H1 (cell line): ENCODE data around the gene CACNB2. TPM values are rescaled to one million over a fixed set of nuclear protein-coding genes. Genes with fewer than 3 reads are reported as not detected.

Experiments
- CTCF ChIA-PET: fragments of 300-600 bp; sonication (Branson Sonifier 250); formaldehyde crosslinking; loops from one replicate; lab custom pipeline; 2021; ENCODE audit not compliant: partially characterized antibody; lab: Charles Lee
- POLR2A ChIA-PET: fragments of 300-600 bp; sonication (Branson Sonifier 250); formaldehyde crosslinking; loops from one replicate; lab custom pipeline; 2021; ENCODE audit warnings: inconsistent platforms; ENCODE audit not compliant: partially characterized antibody; lab: Charles Lee
- DNase-seq, 2 experiments: peaks; one replicate each; pipeline versions ENCODE4 v3.0.0 to v3.0.0-alpha.2; 2010 to 2022; ENCODE audit warnings: low spot score in 2 of 2, low read depth in 1 of 2, mixed read lengths in 1 of 2
- FAIRE-seq: peaks from 2 replicates; lab custom pipeline; 2011; peaks lifted over from hg19 to GRCh38; lab: Jason Lieb, UNC
- H2AFZ ChIP-seq: 2 replicates; pipeline ENCODE4 v1.8.1; 2012; ENCODE audit warnings: low read length, inconsistent platforms
- H2AK5ac ChIP-seq: 2 replicates; pipeline ENCODE4 v1.6.1; 2013; ENCODE audit warnings: low read depth, low read length
- H2BK120ac ChIP-seq: replicated peaks from 2 replicates; pipeline ENCODE3; 2013; ENCODE audit warnings: low read depth, low read length, inconsistent platforms
- H2BK12ac ChIP-seq: 2 replicates; pipeline ENCODE4 v1.6.1; 2013; ENCODE audit warnings: low read depth, low read length
- H2BK15ac ChIP-seq: 2 replicates; pipeline ENCODE4 v1.6.1; 2013; ENCODE audit warnings: low read length
- H2BK20ac ChIP-seq: 2 replicates; pipeline ENCODE4 v1.6.1; 2013; ENCODE audit warnings: low read length
- H2BK5ac ChIP-seq: 2 replicates; pipeline ENCODE4 v1.6.1; 2013; ENCODE audit warnings: low read depth, low read length
- H3K14ac ChIP-seq: 2 replicates; pipeline ENCODE4 v1.6.1; 2013; ENCODE audit warnings: inconsistent platforms; ENCODE audit not compliant: insufficient read length
- H3K18ac ChIP-seq: 2 replicates; pipeline ENCODE4 v1.6.1; 2013; ENCODE audit warnings: low read length; ENCODE audit errors: extremely low read depth
- H3K23ac ChIP-seq: 2 replicates; pipeline ENCODE4 v1.6.1; 2013; ENCODE audit warnings: inconsistent platforms; ENCODE audit not compliant: insufficient read length
- H3K23me2 ChIP-seq: 2 replicates; pipeline ENCODE4 v1.6.1; 2013; ENCODE audit warnings: low read depth, low read length
- H3K27ac ChIP-seq: 2 replicates; pipeline ENCODE4 v1.6.1; 2011; ENCODE audit warnings: low read depth, low read length, inconsistent platforms
- H3K27me3 ChIP-seq, 4 experiments: replicated peaks in 1 of 4; 1 replicate in 1 of 4; 2 replicates in 3 of 4; pipeline versions ENCODE4 v1.6.1 to v1.8.1; 2011 to 2013; ENCODE audit warnings: low read length in 3 of 4, mild to moderate bottlenecking in 3 of 4, inconsistent platforms in 2 of 4, mixed read lengths in 2 of 4, moderate library complexity in 1 of 4; ENCODE audit not compliant: control insufficient read depth in 3 of 4, insufficient read depth in 3 of 4; ENCODE audit errors: extremely low read depth in 1 of 4
- H3K36me3 ChIP-seq, 4 experiments: 2 replicates each; pipeline versions ENCODE4 v1.6.1 to v1.8.1; 2011 to 2013; ENCODE audit warnings: mild to moderate bottlenecking in 4 of 4, low read length in 3 of 4, moderate library complexity in 2 of 4, control low read depth in 1 of 4, inconsistent platforms in 1 of 4; ENCODE audit not compliant: insufficient read depth in 4 of 4, control insufficient read depth in 2 of 4
- H3K4ac ChIP-seq: replicated peaks from 2 replicates; pipeline ENCODE3; 2013; ENCODE audit warnings: low read length, low read depth, mixed read lengths, inconsistent platforms; ENCODE audit not compliant: insufficient read length
- H3K4me1 ChIP-seq, 4 experiments: replicated peaks in 1 of 4; 1 replicate in 1 of 4; 2 replicates in 3 of 4; pipeline versions ENCODE4 v1.6.1 to v1.8.1; 2011 to 2013; ENCODE audit warnings: low read length in 3 of 4, inconsistent platforms in 2 of 4, mixed read lengths in 1 of 4; ENCODE audit not compliant: insufficient read depth in 4 of 4, control insufficient read depth in 3 of 4
- H3K4me2 ChIP-seq, 2 experiments: 2 replicates each; pipeline versions ENCODE4 v1.6.1 to v1.8.1; 2011 to 2013; ENCODE audit warnings: low read depth in 2 of 2, low read length in 2 of 2, control low read depth in 1 of 2, inconsistent platforms in 1 of 2, mild to moderate bottlenecking in 1 of 2; ENCODE audit not compliant: insufficient read depth in 1 of 2
- H3K4me3 ChIP-seq, 4 experiments: fragments of 200-600, 300-600 bp in 1 of 4; sonication (generic), shearing (Covaris generic), sonication (Bioruptor Twin) in 1 of 4; 2 replicates each; pipeline versions ENCODE4 v1.5.1 to v1.8.1; 2011 to 2016; ENCODE audit warnings: low read length in 4 of 4, low read depth in 3 of 4, control low read depth in 2 of 4, inconsistent platforms in 2 of 4, mild to moderate bottlenecking in 2 of 4, mixed read lengths in 1 of 4, moderate library complexity in 1 of 4; ENCODE audit not compliant: insufficient read depth in 2 of 4; ENCODE audit errors: extremely low read depth in 1 of 4
- H3K56ac ChIP-seq: replicated peaks from 2 replicates; pipeline ENCODE3; 2013; ENCODE audit warnings: low read depth, mild to moderate bottlenecking, mixed read lengths, low read length, inconsistent platforms; ENCODE audit not compliant: insufficient read length
- H3K79me1 ChIP-seq: 2 replicates; pipeline ENCODE4 v1.6.1; 2013; ENCODE audit warnings: low read depth, low read length, control low read depth
- H3K79me2 ChIP-seq, 2 experiments: 2 replicates each; pipeline versions ENCODE4 v1.6.1 to v1.8.1; 2012 to 2013; ENCODE audit warnings: low read length in 2 of 2, mild to moderate bottlenecking in 2 of 2, inconsistent platforms in 1 of 2; ENCODE audit not compliant: insufficient read depth in 2 of 2, control insufficient read depth in 1 of 2
- H3K9ac ChIP-seq, 4 experiments: replicated peaks in 1 of 4; 1 replicate in 1 of 4; 2 replicates in 3 of 4; pipeline versions ENCODE4 v1.6.1 to v1.8.1; 2011 to 2013; ENCODE audit warnings: low read depth in 3 of 4, low read length in 3 of 4, control low read depth in 2 of 4, mild to moderate bottlenecking in 2 of 4, moderate library complexity in 2 of 4, inconsistent platforms in 1 of 4; ENCODE audit errors: extremely low read depth in 1 of 4
- H3K9me3 ChIP-seq, 2 experiments: 2 replicates each; pipeline versions ENCODE4 v1.6.1 to v1.8.1; 2012 to 2013; ENCODE audit warnings: mild to moderate bottlenecking in 2 of 2, moderate library complexity in 2 of 2, control low read depth in 1 of 2, inconsistent platforms in 1 of 2, low read depth in 1 of 2, low read length in 1 of 2, mixed read lengths in 1 of 2; ENCODE audit not compliant: insufficient read depth in 2 of 2
- H4K20me1 ChIP-seq, 2 experiments: replicated peaks in 1 of 2; 2 replicates each; pipeline versions ENCODE3 to v1.8.1; 2011 to 2013; ENCODE audit warnings: inconsistent platforms in 2 of 2, low read length in 2 of 2, mild to moderate bottlenecking in 1 of 2; ENCODE audit not compliant: insufficient read depth in 2 of 2, control insufficient read depth in 1 of 2
- H4K5ac ChIP-seq: 2 replicates; pipeline ENCODE4 v1.6.1; 2013; ENCODE audit warnings: low read length, low read depth, mixed read lengths, inconsistent platforms; ENCODE audit not compliant: insufficient read length
- H4K8ac ChIP-seq: 2 replicates; pipeline ENCODE4 v1.8.0; 2013; ENCODE audit warnings: mild to moderate bottlenecking, moderate library complexity, low read length, inconsistent platforms; ENCODE audit not compliant: insufficient read depth; ENCODE audit errors: extremely low read depth
- H4K91ac ChIP-seq: replicated peaks from 2 replicates; pipeline ENCODE3; 2013; ENCODE audit warnings: low read length, mixed read lengths, inconsistent platforms; ENCODE audit not compliant: insufficient read length
- ASH2L ChIP-seq: fragments of 200-600, 300-600 bp; sonication (generic); IDR thresholded peaks from one replicate; pipeline ENCODE4 v1.7.1; 2017; ENCODE audit warnings: low read length
- SIX5 ChIP-seq: IDR thresholded peaks from 2 replicates; pipeline ENCODE4 v1.6.1; 2011; ENCODE audit warnings: mild to moderate bottlenecking, low read depth, low read length
- WGBS, 2 experiments: shearing (Covaris generic) in 1 of 2; methylation state at CpG; one replicate each; pipeline versions ENCODE4 v1.1.6 to v1.1.7; 2013 to 2015; ENCODE audit warnings: low lambda C conversion rate in 2 of 2, mixed read lengths in 2 of 2, inconsistent platforms in 1 of 2, low coverage in 1 of 2, missing lambda C conversion rate in 1 of 2; ENCODE audit not compliant: insufficient replicate concordance in 2 of 2, insufficient coverage in 1 of 2, insufficient read length in 1 of 2; ENCODE audit errors: extremely low coverage in 1 of 2, missing lambda C conversion rate in 1 of 2; 5-methylcytosine and 5-hydroxymethylcytosine counted together
- polyA plus RNA-seq, 7 experiments: library from polyadenylated mRNA; depleted of rRNA in 3 of 7; stranded (reverse) in 5 of 7; unstranded in 2 of 7; fragments of >200 nt in 5 of 7; fragments of 200-250 nt in 2 of 7; gene quantifications; 1 replicate in 5 of 7; 2 replicates in 1 of 7; 4 replicates in 1 of 7; pipeline versions ENCODE4 v1.2.1 to v1.2.3, GENCODE V29; 2011 to 2013; ENCODE audit warnings: missing spikeins in 2 of 7, mixed read lengths in 2 of 7
- total RNA-seq: library from RNA; stranded (reverse); fragmentation: NEBNext Ultra II Directional; extraction: Animal tissue kit (Norgen Biotek cat#: 25700); gene quantifications from 2 replicates; pipeline ENCODE4 v1.2.1, GENCODE V29; 2021

Gene CACNB2
- total and polyA plus RNA-seq, 2 of the 8 experiments (the other 6 are each of a cell fraction or from before 2014, with no cell fraction given): 2.4 to 3.2 TPM

DNA sequence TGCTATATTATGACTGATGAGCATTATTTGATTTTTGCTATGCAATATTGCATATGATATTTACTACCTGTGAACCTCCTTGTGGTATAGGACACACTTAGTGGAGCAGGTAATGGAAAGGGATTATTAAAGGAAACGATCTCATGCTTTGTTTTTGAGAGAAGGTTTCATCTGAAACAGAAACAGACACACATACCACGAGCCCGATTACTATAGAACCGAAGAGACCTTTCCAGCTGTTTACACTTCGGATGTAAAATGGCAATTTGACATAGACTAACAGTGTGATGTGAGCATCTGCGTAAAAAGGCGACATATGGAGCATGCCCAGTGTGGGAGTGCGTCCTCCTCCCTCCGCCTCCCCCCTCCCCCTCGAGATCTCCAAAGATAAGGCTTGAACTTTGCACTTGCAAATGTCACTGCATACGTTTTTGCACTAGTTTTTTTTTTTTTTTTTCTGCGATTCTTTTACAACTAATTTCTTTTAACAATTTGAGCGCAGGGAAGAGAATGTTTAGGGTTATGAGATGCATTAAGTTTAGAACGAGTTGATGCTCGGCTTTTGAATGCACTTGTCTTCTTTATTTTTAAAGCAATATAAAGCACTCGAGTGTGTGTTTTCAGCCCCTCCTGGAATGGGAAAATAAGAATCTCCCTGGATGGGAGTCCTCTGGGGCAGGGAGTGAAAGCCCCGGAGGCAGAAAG lies 260.1 kb downstream of the CACNB2 start:
- Histone ChIP-seq H3K4me2 (peak overlapping the region; percentile 63 to 67), H2BK20ac (no peak overlapping the region), H3K4me3 (peak overlapping the region; percentile 40 to 64 (median 52)), H4K8ac (no peak overlapping the region), H2BK5ac (no peak overlapping the region), H3K4ac (no peak overlapping the region), H3K23me2 (0 out of 2 replicates have a peak, but pooled peaks cover 2% of the 10 kb centered on the region), H2BK120ac (no peak overlapping the region), H3K27ac (no peak overlapping the region), H2BK15ac (no peak overlapping the region), H3K18ac (no peak overlapping the region), H4K91ac (no peak overlapping the region), H2AFZ (peak overlapping the region; percentile 54; the same call in 1 of the 2 replicates), H3K14ac (no peak overlapping the region), H3K4me1 (no peaks in the 10 kb centered on the region), H4K5ac (no peak overlapping the region), H4K20me1 (no peaks in the 10 kb centered on the region), H2AK5ac (no peak overlapping the region), H3K79me1 (no peaks in the 10 kb centered on the region), H3K27me3 (no peaks in the 10 kb centered on the region), H3K56ac (no peak overlapping the region), H2BK12ac (no peak overlapping the region), H3K79me2 (no peaks in the 10 kb centered on the region), H3K36me3 (no peaks in the 10 kb centered on the region), H3K9ac (no peak overlapping the region), H3K23ac (no peak overlapping the region), H3K9me3 (no peaks in the 10 kb centered on the region)
- 19% methylated on average over 17 of the region's 17 CpGs; no CpG with 5 or more reads in 1 of the 2 experiments for WGBS, 2 experiments
- DNase-seq (no peak), FAIRE-seq (peak; percentile 32)
- TF ChIP-seq ASH2L: peak; percentile 50
- no peak for TF ChIP-seq SIX5
- ChIA-PET CTCF (interaction anchor here (0.8 to 1.0 kb wide), 4 partner anchors 9 to 46 kb away, joined by 3 to 4 read pairs (median 3); no protein-coding TSS in a partner anchor), POLR2A (no interaction called here)
